Retinal pigment epithelial cell (primary cell): ENCODE measurements around the gene STK33.

ENCODE experiments used
- DNase-seq: peaks from one replicate; pipeline ENCODE4 v3.0.0-alpha.2; 2010; ENCODE audit warnings: low read depth
- H3K4me3 ChIP-seq: 2 replicates; pipeline ENCODE4 v1.5.1; 2011; ENCODE audit warnings: mild to moderate bottlenecking, low read length, control low read depth, moderate library complexity
- TF ChIP-seq, protein P1 (sequence below): conservative IDR thresholded peaks from 2 replicates; pipeline ENCODE4 v1.5.1; 2011; ENCODE audit warnings: low read depth, low read length, control low read depth, inconsistent platforms

Gene STK33

DNA sequence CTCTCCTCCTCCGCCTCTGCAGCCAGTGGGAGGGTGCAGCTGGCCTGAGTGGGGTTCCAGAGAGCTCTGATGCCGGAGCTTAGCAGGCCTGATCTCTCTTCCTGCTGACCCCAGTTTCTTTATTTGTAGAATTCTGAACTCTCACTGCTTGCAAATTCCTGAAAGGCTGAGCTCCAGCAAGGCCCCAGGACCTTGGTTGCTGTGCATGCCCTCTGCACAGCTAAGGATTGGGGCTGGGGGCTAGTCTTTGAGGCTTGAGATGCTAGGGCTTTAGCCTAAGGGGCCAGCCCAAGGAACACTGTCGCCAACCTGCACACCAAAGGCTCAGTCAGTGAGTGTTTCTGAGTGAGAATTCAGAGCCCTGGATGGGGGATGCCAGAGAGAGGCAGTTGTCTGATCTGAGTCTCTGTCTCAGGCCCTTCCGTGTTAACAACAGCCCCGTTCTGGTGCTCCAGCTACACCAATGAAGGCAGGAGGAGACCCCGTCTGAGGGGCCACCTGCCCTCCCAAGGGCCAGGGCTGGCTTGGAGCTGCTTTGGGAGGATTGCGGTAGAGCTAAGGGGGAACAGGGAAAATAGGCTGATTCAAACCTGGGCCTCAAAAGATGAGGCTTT is 224.3 kb downstream of the STK33 start:
- TF ChIP-seq, protein P1, sequence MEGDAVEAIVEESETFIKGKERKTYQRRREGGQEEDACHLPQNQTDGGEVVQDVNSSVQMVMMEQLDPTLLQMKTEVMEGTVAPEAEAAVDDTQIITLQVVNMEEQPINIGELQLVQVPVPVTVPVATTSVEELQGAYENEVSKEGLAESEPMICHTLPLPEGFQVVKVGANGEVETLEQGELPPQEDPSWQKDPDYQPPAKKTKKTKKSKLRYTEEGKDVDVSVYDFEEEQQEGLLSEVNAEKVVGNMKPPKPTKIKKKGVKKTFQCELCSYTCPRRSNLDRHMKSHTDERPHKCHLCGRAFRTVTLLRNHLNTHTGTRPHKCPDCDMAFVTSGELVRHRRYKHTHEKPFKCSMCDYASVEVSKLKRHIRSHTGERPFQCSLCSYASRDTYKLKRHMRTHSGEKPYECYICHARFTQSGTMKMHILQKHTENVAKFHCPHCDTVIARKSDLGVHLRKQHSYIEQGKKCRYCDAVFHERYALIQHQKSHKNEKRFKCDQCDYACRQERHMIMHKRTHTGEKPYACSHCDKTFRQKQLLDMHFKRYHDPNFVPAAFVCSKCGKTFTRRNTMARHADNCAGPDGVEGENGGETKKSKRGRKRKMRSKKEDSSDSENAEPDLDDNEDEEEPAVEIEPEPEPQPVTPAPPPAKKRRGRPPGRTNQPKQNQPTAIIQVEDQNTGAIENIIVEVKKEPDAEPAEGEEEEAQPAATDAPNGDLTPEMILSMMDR: no peak
- H3K4me3 ChIP-seq: no peak overlapping the region
- no peak for DNase-seq

DNA sequence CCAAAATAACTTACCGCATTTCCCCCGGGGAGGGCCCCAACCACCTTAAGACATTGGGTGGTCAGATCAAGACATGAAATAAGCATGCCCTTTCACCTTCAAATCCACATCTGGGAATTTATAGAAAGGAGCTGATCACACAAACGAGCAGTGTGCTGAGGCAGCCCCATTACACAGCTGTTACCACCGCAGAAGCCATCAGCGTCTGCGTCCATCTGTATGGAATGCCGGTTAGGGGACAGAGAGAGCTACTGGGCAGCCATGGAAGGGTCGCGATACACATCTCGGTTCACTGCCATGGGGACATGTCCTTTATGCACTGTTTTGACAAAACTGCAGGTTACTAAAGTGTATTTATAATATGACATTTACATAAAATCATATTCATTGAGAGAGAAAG is 225.3 kb downstream of the STK33 start:
- H3K4me3 ChIP-seq: no peak overlapping the region
- no peak for DNase-seq
- TF ChIP-seq, protein P1: no peak

DNA sequence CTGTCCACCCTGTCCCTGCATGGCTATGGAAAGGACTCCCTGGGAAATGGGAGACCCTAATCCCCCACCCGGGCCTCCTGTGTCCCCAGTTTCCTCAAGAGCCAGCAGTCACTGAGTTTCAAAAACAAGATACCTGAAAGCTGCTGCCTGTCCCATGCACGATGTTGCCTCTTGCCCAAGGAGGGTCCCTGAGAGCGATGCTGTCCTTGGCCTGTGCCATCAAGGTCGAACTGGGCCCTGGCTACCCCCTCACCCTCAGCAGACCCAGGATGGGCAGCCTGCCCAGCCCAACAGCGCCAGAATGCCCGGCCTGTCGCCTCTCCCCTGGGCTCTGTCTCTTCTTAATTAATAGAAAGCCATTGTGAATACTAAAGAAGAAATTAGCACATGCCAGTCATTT is 225.8 kb downstream of the STK33 start:
- TF ChIP-seq, protein P1: no peak
- no peak overlapping the region for H3K4me3 ChIP-seq
- no peak for DNase-seq

DNA sequence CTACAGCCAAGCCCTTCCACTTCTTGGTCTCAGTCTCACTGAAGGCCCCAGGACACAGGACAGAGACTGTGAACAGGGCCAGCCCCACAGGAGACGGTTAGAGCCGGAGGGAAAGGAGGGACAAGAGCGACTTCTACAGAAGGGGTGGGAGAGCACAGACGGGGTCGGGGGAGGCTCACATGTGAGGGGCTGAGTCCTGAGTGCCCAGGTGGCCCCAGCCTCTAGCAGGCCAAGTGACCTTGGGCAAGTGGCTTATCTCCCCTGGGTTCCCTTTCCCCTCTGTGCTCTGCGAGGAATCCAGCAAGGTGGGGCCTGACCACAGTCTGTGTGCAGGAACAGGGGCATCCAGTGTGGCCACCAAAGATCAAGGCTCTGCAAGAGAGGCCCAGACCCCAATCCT is 227.7 kb downstream of the STK33 start:
- TF ChIP-seq, protein P1: no peak
- DNase-seq: no peak
- no peak overlapping the region for H3K4me3 ChIP-seq

DNA sequence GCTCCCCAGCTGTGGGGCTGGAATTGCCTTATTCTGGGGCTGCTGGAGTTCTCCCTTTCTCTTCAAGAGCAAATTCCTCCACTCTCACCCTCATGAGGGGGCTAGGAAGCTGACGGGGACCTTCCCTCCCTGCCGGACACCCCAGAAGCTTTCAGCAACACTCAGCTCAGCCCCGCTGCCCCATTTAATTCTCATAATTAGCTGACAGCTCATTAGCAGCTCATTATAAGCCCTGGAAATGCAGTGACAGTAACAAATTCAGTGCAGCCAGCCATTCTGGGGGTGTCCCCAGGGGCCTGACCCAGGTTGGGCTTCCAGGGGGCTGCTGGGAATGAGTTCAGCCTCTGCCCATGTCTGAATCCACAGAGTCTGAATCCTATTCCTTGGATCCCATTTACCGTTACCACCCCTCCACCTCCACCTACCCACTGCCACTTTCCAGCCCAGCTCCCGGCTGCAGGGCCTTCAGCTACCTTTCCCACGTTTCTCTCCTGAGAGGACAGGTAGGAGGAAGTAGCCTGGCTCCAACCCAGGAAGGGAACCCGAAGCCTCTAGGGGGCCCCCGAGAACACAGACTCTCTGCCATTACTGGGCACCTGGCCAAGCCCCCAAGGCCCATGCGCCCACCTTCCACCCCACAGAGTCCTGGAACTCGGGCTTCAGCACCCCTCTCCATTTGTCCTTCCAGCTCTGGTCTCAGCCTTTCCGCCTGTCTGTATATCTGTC is 228.6 kb downstream of the STK33 start:
- TF ChIP-seq, protein P1: peak; percentile 17
- no peak overlapping the region for H3K4me3 ChIP-seq
- DNase-seq: no peak

DNA sequence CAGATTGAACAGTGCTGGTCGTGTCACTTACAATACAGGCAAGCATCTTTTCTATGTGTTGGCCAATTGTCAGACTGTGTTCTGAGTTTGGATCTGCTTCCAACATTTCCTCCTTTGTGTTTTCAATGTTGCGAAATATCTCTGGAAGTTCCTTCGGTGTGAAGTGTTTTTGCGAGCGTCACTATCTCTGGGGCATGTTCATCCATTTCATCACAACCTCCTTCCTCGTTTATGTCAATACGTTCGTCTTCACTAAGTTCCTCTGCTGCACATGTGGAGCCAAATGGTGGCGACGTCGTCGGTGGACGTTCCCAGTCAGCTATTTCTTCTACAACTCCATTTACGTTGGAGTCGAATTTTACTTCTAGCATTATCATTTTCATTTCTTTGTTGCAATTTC is 230.1 kb downstream of the STK33 start:
- H3K4me3 ChIP-seq: no peak overlapping the region
- DNase-seq: no peak
- TF ChIP-seq, protein P1: no peak

DNA sequence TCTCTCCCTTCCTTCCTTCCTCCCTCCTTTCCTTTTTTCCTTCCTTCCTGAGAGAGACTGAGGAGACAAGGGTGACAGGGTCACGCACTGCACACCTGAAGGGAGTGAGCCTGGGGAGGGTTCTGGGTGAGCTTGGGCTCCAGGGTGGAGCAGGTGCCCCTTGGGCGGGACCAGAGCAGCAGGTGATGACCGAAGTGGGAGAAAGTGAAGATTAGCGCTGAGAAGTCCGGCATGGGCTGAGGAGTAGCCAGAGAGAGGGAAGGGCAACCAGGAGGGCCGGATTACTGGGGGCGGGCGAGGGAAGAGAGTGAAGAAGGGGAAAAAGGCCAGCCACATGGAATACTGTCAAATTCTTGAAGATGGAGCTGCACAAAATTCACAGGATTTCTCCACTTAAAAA is 231.1 kb downstream of the STK33 start:
- TF ChIP-seq, protein P1: no peak
- no peak overlapping the region for H3K4me3 ChIP-seq
- no peak for DNase-seq
